GM19043 (cell line): ENCODE data around the gene PTMS.
"Not testable (repeated sequence)": the region's sequence is repeated elsewhere in the genome, so short reads cannot be mapped to it uniquely, and the experiment has no call there.

Experiments
- ATAC-seq: cut with Tn5 transposase; IDR thresholded peaks from one replicate; pipeline ENCODE4 v1.9.1; 2021; ENCODE audit warnings: low read depth; ENCODE audit not compliant: unreplicated experiment

Gene PTMS, protein sequence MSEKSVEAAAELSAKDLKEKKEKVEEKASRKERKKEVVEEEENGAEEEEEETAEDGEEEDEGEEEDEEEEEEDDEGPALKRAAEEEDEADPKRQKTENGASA

GRCh38 chr12:6765634-6766581 is at the start of gene PTMS:
Gene PTMS (plus strand): TSS chr12:6766363. CDS start chr12:6766706, 343 bp downstream.
- no peak for ATAC-seq

DNA sequence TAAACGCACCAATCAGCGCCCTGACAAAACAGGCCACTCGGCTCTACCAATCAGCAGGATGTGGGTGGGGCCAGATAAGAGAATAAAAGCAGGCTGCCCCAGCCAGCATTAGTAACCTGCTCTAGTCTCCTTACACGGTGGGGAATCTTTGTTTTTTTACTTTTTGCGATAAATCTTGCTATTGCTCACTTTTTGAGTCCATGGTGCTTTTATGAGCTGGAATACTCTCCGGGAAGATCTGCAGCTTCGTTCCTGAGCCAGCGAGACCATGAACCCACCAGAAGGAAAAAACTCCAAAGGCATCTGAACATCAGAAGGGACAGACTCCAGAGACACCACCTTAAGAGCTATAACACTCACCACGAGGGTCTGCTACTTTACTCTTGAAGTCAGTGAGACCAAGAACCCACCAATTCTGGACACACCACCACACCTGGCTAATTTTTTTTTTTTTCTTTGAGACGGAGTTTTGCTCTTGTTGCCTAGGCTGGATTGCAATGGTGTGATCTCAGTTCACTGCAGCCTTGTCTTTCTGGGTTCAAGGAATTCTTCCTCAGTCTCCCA is 49.2 kb upstream of the PTMS start:
- no peak for ATAC-seq

DNA sequence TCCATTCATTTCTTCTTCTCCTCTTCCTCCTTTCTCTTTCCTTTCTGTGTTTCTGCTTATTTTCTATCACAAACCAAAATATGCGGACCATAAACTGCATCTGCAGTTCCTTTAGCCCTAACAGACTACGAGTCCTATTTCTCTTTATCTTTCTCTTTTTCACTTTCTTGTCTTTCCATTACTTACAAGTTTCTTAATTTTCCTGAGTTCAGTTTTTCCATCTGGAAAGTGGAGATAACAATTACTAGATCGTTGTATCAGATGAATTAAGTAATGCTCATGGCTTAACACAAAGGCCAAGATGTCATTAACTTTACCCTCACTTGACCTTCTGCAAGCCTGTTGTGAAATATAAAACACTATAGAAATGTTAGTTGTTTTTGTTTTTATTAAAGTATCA is 43.3 kb upstream of the PTMS start:
- ATAC-seq, result no peak

- peak; percentile 93 for ATAC-seq
Observed at GRCh38 chr12:6723607-6724408, 42.4 kb upstream of the PTMS start, which contains the start of gene COPS7A. Gene COPS7A (plus strand): TSS chr12:6724046. CDS start chr12:6724657, 611 bp downstream.

DNA sequence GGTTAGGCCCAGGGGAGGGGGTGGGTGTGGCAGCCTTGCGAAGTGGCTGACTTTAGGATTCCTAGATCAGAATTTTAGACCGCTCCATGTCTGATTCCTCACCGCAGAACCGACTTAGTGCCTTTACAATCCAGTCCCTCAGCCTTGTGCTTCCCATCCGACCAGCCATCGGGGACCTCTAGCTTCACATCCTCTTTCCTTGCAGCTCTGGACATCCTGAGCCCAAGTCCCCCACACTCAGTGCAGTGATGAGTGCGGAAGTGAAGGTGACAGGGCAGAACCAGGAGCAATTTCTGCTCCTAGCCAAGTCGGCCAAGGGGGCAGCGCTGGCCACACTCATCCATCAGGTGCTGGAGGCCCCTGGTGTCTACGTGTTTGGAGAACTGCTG is 41.8 kb upstream of the PTMS start:
- peak; percentile 11 for ATAC-seq

GRCh38 chr12:6725350-6725749 is 40.8 kb upstream of the PTMS start:
- ATAC-seq, result no peak

DNA sequence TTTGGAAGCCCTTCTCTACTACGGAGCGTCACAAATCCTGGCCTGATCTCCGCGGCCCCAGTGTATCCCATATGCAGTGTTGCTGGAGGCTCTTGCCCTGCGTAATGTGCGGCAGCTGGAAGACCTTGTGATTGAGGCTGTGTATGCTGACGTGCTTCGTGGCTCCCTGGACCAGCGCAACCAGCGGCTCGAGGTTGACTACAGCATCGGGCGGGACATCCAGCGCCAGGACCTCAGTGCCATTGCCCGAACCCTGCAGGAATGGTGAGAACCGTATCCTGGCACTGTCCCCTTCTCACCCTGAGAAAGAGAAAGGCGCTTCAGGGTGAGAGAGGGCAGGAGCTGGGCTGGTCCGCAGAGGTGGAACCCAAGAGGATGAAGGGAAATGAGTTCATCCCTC is 37.0 kb upstream of the PTMS start:
- ATAC-seq, result no peak

- no peak for ATAC-seq
Observed at GRCh38 chr12:6730169-6730568, 36.0 kb upstream of the PTMS start.

GRCh38 chr12:6734506-6735387 is 31.4 kb upstream of the PTMS start:
- ATAC-seq, result no peak

- no peak for ATAC-seq
Observed at GRCh38 chr12:6735448-6736191, 30.5 kb upstream of the PTMS start.

DNA sequence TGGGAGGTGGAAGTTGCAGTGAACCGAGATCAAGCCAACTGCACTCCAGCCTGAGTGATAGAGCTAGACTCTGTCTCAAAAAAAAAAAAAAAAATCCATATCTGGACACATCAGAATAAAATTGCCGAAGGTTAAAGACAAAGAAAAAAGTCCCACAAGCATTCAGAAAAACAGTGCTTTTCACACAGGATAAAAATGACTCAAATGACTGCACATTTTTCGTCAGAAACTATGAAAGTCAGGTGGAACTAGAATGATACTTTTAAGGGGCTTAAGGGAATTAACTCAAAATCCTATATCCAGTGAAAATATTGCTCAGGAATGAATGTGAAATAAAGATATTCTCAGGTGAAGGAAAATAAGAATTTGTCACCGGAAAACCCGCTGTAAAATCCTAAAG is 29.4 kb upstream of the PTMS start:
- no peak for ATAC-seq

GRCh38 chr12:6742080-6742479 is 24.1 kb upstream of the PTMS start:
- not testable (repeated sequence) for ATAC-seq

GRCh38 chr12:6742834-6743233 is 23.3 kb upstream of the PTMS start:
- ATAC-seq, result no peak

- ATAC-seq, result not testable (repeated sequence)
Observed at GRCh38 chr12:6743300-6743699, 22.9 kb upstream of the PTMS start.

GRCh38 chr12:6745741-6746525 is 20.2 kb upstream of the PTMS start:
- no peak for ATAC-seq

- ATAC-seq, result no peak
Observed at GRCh38 chr12:6747216-6747615, 18.9 kb upstream of the PTMS start.

DNA sequence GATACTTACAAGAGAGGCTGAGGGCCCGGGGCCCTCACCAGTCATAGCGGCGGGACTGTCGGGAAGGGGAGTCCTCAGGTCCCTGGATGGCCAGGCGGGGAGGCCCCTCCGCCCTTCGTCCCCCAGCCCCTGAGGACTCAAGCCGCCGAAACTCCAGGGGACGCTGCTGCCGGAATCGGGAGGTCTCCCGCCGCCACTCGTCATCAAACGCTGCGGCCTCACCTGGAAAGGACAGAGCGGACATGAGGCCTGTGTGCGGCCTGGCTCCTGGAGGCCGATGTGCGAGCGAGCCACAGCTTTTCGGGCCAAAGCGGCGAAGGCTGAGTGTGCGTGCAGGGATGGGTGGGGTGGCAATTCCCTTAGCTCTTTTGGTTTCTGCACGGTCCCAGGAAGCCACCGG is 17.4 kb upstream of the PTMS start:
- no peak for ATAC-seq

- ATAC-seq, result no peak
Observed at GRCh38 chr12:6750506-6750905, 15.7 kb upstream of the PTMS start.
